HL-60 (cell line): Measurements from ENCODE around the gene CACNG3.

Experiments
- DNase-seq, 2 experiments: peaks; one replicate each; pipeline ENCODE4 v3.0.0-alpha.2; 2010 to 2020; ENCODE audit warnings: low read depth in 1 of 2, low spot score in 1 of 2
- H3K27ac ChIP-seq: fragments of 250-450 bp; sonication (Bioruptor Pico); replicated peaks from 2 replicates; pipeline ENCODE4 v1.5.1; 2020; ENCODE audit warnings: mild to moderate bottlenecking, moderate library complexity
- H3K27me3 ChIP-seq: fragments of 250-450 bp; sonication (Bioruptor Pico); 2 replicates; pipeline ENCODE4 v1.5.1; 2021; ENCODE audit warnings: mild to moderate bottlenecking, moderate library complexity; ENCODE audit not compliant: insufficient read depth, poor library complexity, severe bottlenecking
- H3K4me3 ChIP-seq: replicated peaks from 2 replicates; pipeline ENCODE4 v1.5.1; 2011; ENCODE audit warnings: mild to moderate bottlenecking, control low read depth, low read length; ENCODE audit not compliant: insufficient read depth
- CTCF ChIP-seq: IDR thresholded peaks from one replicate; pipeline ENCODE4 v1.5.1; 2011; ENCODE audit warnings: low read length, control low read depth, inconsistent platforms; ENCODE audit not compliant: insufficient read depth
- GABPA ChIP-seq: IDR thresholded peaks from 2 replicates; pipeline ENCODE4 v1.6.1; 2012; ENCODE audit warnings: low read depth
- POLR2AphosphoS5 ChIP-seq: IDR thresholded peaks from 2 replicates; pipeline ENCODE4 v1.6.1; 2012; ENCODE audit warnings: low read depth
- SPI1 ChIP-seq: IDR thresholded peaks from 2 replicates; pipeline ENCODE4 v1.6.1; 2012; ENCODE audit warnings: low read depth, mild to moderate bottlenecking, borderline replicate concordance
- TF ChIP-seq, protein P1 (sequence below): IDR thresholded peaks from 2 replicates; pipeline ENCODE4 v1.6.1; 2012; ENCODE audit warnings: low read depth; ENCODE audit not compliant: insufficient replicate concordance

The CACNG3 gene

DNA sequence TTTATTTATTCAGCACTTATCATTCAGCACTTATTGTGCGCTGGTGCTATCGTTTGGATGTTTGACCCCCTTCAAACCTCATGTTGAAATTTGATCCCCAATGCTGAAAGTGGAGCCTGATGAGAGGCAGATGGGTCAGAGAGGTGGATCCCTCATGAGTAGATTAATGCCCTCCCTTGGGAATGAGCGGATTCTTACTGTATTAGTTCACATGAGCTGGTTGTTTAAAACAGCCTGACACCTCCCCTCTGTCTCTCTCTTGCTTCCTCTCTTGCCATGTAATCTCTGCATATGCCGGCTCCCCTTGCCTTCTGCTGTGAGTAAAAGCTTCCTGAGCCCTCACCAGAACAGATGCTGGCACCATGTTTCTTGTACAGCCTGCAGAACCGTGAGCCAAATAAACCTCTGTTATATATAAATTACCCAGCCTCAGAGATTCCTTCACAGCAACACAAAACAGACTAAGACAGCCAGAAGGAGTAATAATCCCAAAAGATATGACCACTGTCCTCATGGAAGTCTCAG is 111.1 kb downstream of the CACNG3 start:
- no peak overlapping the region for H3K27ac ChIP-seq
- no peak for TF ChIP-seq POLR2AphosphoS5
- no peak for TF ChIP-seq SPI1
- TF ChIP-seq, protein P1, sequence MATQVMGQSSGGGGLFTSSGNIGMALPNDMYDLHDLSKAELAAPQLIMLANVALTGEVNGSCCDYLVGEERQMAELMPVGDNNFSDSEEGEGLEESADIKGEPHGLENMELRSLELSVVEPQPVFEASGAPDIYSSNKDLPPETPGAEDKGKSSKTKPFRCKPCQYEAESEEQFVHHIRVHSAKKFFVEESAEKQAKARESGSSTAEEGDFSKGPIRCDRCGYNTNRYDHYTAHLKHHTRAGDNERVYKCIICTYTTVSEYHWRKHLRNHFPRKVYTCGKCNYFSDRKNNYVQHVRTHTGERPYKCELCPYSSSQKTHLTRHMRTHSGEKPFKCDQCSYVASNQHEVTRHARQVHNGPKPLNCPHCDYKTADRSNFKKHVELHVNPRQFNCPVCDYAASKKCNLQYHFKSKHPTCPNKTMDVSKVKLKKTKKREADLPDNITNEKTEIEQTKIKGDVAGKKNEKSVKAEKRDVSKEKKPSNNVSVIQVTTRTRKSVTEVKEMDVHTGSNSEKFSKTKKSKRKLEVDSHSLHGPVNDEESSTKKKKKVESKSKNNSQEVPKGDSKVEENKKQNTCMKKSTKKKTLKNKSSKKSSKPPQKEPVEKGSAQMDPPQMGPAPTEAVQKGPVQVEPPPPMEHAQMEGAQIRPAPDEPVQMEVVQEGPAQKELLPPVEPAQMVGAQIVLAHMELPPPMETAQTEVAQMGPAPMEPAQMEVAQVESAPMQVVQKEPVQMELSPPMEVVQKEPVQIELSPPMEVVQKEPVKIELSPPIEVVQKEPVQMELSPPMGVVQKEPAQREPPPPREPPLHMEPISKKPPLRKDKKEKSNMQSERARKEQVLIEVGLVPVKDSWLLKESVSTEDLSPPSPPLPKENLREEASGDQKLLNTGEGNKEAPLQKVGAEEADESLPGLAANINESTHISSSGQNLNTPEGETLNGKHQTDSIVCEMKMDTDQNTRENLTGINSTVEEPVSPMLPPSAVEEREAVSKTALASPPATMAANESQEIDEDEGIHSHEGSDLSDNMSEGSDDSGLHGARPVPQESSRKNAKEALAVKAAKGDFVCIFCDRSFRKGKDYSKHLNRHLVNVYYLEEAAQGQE: no peak
- no peak for TF ChIP-seq CTCF
- no peak for TF ChIP-seq GABPA

GRCh38 chr16:24372824-24373223 is 116.7 kb downstream of the CACNG3 start:
- Histone ChIP-seq H3K27ac (no peak overlapping the region), H3K27me3 (no peaks in the 10 kb centered on the region), H3K4me3 (no peak overlapping the region)
- no peak for TF ChIP-seq GABPA
- TF ChIP-seq CTCF: no peak
- TF ChIP-seq, protein P1: no peak
- TF ChIP-seq POLR2AphosphoS5: no peak
- DNase-seq: no peak

More for the DNA sequence above, 111.1 kb downstream of the CACNG3 start:
- DNase-seq: no peak
- Histone ChIP-seq H3K27me3 (peaks cover 3% of the 10 kb centered on the region), H3K4me3 (no peak overlapping the region)

- Histone ChIP-seq H3K27me3 (no peaks in the 10 kb centered on the region), H3K4me3 (no peak overlapping the region), H3K27ac (no peak overlapping the region)
- no peak for DNase-seq
- TF ChIP-seq GABPA (no peak), SPI1 (no peak)
Measured at GRCh38 chr16:24378999-24379398, 122.9 kb downstream of the CACNG3 start.

DNA sequence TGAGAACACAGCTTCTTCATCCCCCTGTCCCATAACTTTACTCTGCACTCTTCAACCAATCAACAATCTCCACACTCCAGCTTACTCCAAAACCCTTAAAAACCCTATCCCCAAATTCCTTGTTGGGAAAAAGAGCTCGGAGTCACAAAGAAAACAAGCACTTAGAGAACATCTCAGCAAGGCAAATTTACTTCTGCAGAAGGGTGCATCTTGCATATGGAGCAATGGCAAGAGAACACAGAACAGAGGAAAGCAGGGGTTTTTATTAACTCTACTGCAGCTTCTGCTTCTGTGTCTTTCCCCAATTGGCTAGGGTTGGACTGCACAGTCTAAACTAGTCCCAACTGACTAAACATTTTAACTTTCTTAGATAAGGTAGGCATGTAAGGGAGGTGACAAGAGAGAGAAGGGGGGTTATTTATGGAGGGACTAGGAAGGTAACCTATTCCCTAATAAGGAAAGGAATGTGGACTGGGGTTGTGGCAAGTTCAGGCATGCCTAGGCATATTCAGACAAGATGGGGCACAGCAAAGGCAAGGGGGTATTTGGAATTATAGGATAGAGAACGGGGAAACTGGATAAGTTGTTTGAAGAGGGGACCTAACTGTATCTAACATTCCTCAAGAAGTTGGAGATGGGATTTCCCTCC is 125.5 kb downstream of the CACNG3 start:
- TF ChIP-seq GABPA (no peak), CTCF (no peak), SPI1 (no peak)
- TF ChIP-seq, protein P1: no peak
- no peak for DNase-seq
- Histone ChIP-seq H3K27ac (no peak overlapping the region), H3K4me3 (no peak overlapping the region), H3K27me3 (no peaks in the 10 kb centered on the region)
